ENCODE data around the gene EPHA5. TPM values are rescaled to one million over a fixed set of nuclear protein-coding genes. Genes with fewer than 3 reads are reported as not detected.

Gene EPHA5
- total RNA-seq, 1 experiment from 2014 or later = 0.04 TPM

DNA sequence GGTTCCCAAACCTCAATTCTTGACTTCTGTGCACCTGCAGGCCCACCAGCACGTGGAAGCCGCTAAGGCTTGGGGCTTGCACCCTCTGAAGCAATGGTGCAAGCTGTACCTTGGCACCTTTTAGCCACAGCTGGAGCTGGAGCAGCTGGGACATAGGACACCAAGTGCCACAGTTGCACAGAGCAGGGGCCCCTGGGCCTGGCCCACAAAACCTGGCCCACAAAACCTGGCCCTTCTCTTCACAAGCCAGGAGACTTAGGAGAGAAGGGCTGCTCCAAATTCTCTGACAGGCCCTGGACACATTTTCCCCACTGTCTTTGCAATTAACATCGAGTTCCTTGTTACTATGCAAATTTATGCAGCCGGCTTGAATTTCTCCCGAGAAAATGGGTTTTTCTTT, 197.8 kb downstream of the EPHA5 start (continued):
- no peak for TF ChIP-seq TP53 (CRISPR knock-in tag; IDR thresholded peaks at IDR 0.05)
- no peak for TF ChIP-seq FOXJ3 (CRISPR knock-in tag; IDR thresholded peaks at IDR 0.05; ENCODE audit: borderline replicate concordance)
- TF ChIP-seq, protein P1, sequence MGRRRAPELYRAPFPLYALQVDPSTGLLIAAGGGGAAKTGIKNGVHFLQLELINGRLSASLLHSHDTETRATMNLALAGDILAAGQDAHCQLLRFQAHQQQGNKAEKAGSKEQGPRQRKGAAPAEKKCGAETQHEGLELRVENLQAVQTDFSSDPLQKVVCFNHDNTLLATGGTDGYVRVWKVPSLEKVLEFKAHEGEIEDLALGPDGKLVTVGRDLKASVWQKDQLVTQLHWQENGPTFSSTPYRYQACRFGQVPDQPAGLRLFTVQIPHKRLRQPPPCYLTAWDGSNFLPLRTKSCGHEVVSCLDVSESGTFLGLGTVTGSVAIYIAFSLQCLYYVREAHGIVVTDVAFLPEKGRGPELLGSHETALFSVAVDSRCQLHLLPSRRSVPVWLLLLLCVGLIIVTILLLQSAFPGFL (CRISPR knock-in tag; IDR thresholded peaks at IDR 0.05; ENCODE audit: borderline replicate concordance) = no peak
- TF ChIP-seq, protein P2, sequence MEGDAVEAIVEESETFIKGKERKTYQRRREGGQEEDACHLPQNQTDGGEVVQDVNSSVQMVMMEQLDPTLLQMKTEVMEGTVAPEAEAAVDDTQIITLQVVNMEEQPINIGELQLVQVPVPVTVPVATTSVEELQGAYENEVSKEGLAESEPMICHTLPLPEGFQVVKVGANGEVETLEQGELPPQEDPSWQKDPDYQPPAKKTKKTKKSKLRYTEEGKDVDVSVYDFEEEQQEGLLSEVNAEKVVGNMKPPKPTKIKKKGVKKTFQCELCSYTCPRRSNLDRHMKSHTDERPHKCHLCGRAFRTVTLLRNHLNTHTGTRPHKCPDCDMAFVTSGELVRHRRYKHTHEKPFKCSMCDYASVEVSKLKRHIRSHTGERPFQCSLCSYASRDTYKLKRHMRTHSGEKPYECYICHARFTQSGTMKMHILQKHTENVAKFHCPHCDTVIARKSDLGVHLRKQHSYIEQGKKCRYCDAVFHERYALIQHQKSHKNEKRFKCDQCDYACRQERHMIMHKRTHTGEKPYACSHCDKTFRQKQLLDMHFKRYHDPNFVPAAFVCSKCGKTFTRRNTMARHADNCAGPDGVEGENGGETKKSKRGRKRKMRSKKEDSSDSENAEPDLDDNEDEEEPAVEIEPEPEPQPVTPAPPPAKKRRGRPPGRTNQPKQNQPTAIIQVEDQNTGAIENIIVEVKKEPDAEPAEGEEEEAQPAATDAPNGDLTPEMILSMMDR (IDR thresholded peaks at IDR 0.05) = no peak
- TF ChIP-seq, protein P3, sequence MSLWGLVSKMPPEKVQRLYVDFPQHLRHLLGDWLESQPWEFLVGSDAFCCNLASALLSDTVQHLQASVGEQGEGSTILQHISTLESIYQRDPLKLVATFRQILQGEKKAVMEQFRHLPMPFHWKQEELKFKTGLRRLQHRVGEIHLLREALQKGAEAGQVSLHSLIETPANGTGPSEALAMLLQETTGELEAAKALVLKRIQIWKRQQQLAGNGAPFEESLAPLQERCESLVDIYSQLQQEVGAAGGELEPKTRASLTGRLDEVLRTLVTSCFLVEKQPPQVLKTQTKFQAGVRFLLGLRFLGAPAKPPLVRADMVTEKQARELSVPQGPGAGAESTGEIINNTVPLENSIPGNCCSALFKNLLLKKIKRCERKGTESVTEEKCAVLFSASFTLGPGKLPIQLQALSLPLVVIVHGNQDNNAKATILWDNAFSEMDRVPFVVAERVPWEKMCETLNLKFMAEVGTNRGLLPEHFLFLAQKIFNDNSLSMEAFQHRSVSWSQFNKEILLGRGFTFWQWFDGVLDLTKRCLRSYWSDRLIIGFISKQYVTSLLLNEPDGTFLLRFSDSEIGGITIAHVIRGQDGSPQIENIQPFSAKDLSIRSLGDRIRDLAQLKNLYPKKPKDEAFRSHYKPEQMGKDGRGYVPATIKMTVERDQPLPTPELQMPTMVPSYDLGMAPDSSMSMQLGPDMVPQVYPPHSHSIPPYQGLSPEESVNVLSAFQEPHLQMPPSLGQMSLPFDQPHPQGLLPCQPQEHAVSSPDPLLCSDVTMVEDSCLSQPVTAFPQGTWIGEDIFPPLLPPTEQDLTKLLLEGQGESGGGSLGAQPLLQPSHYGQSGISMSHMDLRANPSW (CRISPR knock-in tag; conservative IDR thresholded peaks at IDR 0.05; ENCODE audit: low read depth) = no peak
- TF ChIP-seq, protein P4, sequence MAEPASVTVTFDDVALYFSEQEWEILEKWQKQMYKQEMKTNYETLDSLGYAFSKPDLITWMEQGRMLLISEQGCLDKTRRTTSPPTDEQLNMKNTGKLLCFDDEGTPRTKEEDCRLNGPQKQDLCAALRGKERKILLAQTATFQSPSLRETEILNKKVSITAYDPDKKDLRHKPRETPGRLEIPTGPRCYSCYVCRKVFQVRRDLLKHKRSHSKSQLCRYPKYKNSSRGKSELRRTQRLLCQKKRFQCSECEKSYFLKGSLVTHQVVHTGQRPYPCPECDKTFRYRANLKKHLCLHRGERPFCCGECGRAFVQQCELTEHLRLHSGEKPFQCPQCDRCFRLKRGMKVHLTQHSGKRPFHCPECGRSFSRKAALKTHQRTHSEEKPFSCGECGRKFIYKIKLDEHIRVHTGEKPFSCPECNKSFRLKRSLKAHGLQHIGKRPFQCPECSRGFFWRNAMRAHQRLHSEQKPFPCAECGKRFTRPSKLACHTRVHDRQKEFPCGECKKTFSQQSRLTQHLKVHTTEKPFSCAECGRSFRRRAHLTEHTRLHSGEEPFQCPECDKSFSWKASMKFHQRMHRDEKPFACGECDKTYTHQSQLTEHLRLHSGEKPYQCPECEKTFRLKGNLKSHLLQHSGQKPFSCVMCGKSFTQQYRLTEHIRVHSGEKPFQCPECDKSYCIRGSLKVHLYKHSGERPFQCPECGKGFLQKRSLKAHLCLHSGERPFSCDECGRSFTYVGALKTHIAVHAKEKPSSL (CRISPR knock-in tag; conservative IDR thresholded peaks at IDR 0.05) = no peak
- TF ChIP-seq, protein P5, sequence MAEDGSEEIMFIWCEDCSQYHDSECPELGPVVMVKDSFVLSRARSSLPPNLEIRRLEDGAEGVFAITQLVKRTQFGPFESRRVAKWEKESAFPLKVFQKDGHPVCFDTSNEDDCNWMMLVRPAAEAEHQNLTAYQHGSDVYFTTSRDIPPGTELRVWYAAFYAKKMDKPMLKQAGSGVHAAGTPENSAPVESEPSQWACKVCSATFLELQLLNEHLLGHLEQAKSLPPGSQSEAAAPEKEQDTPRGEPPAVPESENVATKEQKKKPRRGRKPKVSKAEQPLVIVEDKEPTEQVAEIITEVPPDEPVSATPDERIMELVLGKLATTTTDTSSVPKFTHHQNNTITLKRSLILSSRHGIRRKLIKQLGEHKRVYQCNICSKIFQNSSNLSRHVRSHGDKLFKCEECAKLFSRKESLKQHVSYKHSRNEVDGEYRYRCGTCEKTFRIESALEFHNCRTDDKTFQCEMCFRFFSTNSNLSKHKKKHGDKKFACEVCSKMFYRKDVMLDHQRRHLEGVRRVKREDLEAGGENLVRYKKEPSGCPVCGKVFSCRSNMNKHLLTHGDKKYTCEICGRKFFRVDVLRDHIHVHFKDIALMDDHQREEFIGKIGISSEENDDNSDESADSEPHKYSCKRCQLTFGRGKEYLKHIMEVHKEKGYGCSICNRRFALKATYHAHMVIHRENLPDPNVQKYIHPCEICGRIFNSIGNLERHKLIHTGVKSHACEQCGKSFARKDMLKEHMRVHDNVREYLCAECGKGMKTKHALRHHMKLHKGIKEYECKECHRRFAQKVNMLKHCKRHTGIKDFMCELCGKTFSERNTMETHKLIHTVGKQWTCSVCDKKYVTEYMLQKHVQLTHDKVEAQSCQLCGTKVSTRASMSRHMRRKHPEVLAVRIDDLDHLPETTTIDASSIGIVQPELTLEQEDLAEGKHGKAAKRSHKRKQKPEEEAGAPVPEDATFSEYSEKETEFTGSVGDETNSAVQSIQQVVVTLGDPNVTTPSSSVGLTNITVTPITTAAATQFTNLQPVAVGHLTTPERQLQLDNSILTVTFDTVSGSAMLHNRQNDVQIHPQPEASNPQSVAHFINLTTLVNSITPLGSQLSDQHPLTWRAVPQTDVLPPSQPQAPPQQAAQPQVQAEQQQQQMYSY (CRISPR knock-in tag; IDR thresholded peaks at IDR 0.05) = no peak
- TF ChIP-seq NR1H2 (CRISPR knock-in tag; IDR thresholded peaks at IDR 0.05) = no peak
- TF ChIP-seq GRHL2 (CRISPR knock-in tag; IDR thresholded peaks at IDR 0.05; ENCODE audit: insufficient replicate concordance, severe bottlenecking) = no peak
- no peak for TF ChIP-seq JUN (CRISPR knock-in tag; IDR thresholded peaks at IDR 0.05)
- TF ChIP-seq, protein P6, sequence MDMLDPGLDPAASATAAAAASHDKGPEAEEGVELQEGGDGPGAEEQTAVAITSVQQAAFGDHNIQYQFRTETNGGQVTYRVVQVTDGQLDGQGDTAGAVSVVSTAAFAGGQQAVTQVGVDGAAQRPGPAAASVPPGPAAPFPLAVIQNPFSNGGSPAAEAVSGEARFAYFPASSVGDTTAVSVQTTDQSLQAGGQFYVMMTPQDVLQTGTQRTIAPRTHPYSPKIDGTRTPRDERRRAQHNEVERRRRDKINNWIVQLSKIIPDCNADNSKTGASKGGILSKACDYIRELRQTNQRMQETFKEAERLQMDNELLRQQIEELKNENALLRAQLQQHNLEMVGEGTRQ (CRISPR knock-in tag; IDR thresholded peaks at IDR 0.05) = no peak
- no peak for TF ChIP-seq OVOL2 (CRISPR knock-in tag; IDR thresholded peaks at IDR 0.05; ENCODE audit: borderline replicate concordance)

DNA sequence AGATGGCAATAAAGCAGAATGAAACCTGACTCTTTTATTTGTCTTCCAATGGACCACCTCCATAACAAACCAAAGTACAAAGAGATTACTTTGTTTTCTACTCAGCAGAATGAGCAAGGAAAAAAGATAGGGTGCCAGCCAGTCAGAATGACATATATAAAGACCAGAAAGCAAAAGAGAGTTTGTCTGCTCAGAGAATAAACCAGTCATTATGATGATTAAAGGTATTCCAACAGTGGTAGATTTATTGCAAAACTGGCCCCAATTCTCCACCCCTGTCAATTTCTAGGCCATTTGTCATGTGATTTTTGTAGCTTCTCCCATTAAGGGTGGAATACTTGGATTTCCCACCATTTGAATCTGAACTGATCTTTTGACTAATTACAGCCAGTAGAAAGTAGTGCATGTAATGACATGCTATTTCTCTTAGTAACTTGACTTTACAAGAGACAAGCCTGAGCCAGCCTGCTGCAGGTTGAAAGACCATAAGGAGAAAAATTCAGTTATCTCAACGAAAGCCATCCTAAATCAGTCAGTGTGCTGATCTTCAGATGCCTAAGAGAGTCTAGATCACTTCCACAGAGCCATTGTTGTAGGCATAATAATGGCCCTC, 203.1 kb downstream of the EPHA5 start:
- H3K27ac Mint-ChIP-seq = no peak overlapping the region
- ATAC-seq (no peak), DNase-seq (ENCODE audit: low spot score) (no peak)
- ChIA-PET POLR2A (no interaction called here), CTCF (no interaction called here)
- H3K27me3 Mint-ChIP-seq (ENCODE audit: low read depth) = no peaks in the 10 kb centered on the region
- peaks cover 8% of the 10 kb centered on the region; the same call in 1 of the 2 replicates for H3K4me1 Mint-ChIP-seq
- H3K36me3 Mint-ChIP-seq = no peaks in the 10 kb centered on the region
- H3K4me3 Mint-ChIP-seq = no peak overlapping the region
- no peaks in the 10 kb centered on the region for H3K9me3 Mint-ChIP-seq
- TF ChIP-seq GRHL2 (CRISPR knock-in tag; IDR thresholded peaks at IDR 0.05; ENCODE audit: insufficient replicate concordance, severe bottlenecking) (no peak), FOXK1 (CRISPR knock-in tag; IDR thresholded peaks at IDR 0.05) (no peak), TP53 (CRISPR knock-in tag; IDR thresholded peaks at IDR 0.05) (no peak), OVOL2 (CRISPR knock-in tag; IDR thresholded peaks at IDR 0.05; ENCODE audit: borderline replicate concordance) (no peak), CREB1 (CRISPR knock-in tag; IDR thresholded peaks at IDR 0.05) (no peak), RELA (CRISPR knock-in tag; IDR thresholded peaks at IDR 0.05; ENCODE audit: borderline replicate concordance) (no peak), HMGA2 (CRISPR knock-in tag; IDR thresholded peaks at IDR 0.05) (no peak), NR3C1 (CRISPR knock-in tag; conservative IDR thresholded peaks at IDR 0.05; ENCODE audit: low read depth) (no peak)
- TF ChIP-seq, protein P7, sequence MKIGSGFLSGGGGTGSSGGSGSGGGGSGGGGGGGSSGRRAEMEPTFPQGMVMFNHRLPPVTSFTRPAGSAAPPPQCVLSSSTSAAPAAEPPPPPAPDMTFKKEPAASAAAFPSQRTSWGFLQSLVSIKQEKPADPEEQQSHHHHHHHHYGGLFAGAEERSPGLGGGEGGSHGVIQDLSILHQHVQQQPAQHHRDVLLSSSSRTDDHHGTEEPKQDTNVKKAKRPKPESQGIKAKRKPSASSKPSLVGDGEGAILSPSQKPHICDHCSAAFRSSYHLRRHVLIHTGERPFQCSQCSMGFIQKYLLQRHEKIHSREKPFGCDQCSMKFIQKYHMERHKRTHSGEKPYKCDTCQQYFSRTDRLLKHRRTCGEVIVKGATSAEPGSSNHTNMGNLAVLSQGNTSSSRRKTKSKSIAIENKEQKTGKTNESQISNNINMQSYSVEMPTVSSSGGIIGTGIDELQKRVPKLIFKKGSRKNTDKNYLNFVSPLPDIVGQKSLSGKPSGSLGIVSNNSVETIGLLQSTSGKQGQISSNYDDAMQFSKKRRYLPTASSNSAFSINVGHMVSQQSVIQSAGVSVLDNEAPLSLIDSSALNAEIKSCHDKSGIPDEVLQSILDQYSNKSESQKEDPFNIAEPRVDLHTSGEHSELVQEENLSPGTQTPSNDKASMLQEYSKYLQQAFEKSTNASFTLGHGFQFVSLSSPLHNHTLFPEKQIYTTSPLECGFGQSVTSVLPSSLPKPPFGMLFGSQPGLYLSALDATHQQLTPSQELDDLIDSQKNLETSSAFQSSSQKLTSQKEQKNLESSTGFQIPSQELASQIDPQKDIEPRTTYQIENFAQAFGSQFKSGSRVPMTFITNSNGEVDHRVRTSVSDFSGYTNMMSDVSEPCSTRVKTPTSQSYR (CRISPR knock-in tag; IDR thresholded peaks at IDR 0.05) = no peak
- TF ChIP-seq, protein P1 (CRISPR knock-in tag; IDR thresholded peaks at IDR 0.05; ENCODE audit: borderline replicate concordance) = no peak

All from WTC11 (cell line).